Gastrocnemius medialis (tissue), 4 donors: ENCODE results near the gene SKAP2. TPM values are rescaled to one million over a fixed set of nuclear protein-coding genes. Genes with fewer than 3 reads are reported as not detected.

ENCODE experiments used
- ATAC-seq, 2 donors: fragments of 150-250 bp; one replicate each; pipeline ENCODE4 v1.9.1; 2016
- DNase-seq, 2 donors: peaks; one replicate each; pipeline ENCODE4 v3.0.0-alpha.2; 2019
- H3K27ac ChIP-seq, 4 donors: fragments of 200-600 bp; sonication (generic); 1 replicate in 1 of 4; 2 replicates in 3 of 4; pipeline ENCODE4 v1.5.1; 2016 to 2018; ENCODE audit warnings: mild to moderate bottlenecking in 2 of 4, moderate library complexity in 1 of 4
- H3K27me3 ChIP-seq, 3 donors: fragments of 200-600 bp; sonication (generic) in 2 of 3; 1 replicate in 1 of 3; 2 replicates in 2 of 3; pipeline versions ENCODE4 v1.5.1 to v1.6.0; 2016 to 2019; ENCODE audit warnings: mild to moderate bottlenecking in 1 of 3, moderate library complexity in 1 of 3
- H3K36me3 ChIP-seq, 2 donors: fragments of 200-600 bp; sonication (generic) in 1 of 2; one replicate each; pipeline ENCODE4 v1.5.1; 2017 to 2018
- H3K4me1 ChIP-seq, 2 donors: fragments of 200-600 bp; sonication (generic) in 1 of 2; one replicate each; pipeline ENCODE4 v1.5.1; 2016 to 2017; ENCODE audit warnings: mild to moderate bottlenecking in 2 of 2
- H3K4me3 ChIP-seq, 4 donors: fragments of 200-600 bp; sonication (generic) in 3 of 4; 1 replicate in 1 of 4; 2 replicates in 3 of 4; pipeline ENCODE4 v1.5.1; 2016 to 2019; ENCODE audit warnings: mild to moderate bottlenecking in 2 of 4
- H3K9me3 ChIP-seq, 3 donors: fragments of 200-600 bp; sonication (generic) in 2 of 3; 1 replicate in 1 of 3; 2 replicates in 2 of 3; pipeline ENCODE4 v1.5.1; 2016 to 2019
- POLR2A ChIP-seq, 2 donors: fragments of 450-650 bp; IDR thresholded peaks; one replicate each; pipeline ENCODE4 v1.6.1; 2017; ENCODE audit warnings: antibody characterized with exemption in 2 of 2, mild to moderate bottlenecking in 2 of 2, moderate library complexity in 2 of 2
- in situ Hi-C, 4 donors: fragments of 200-750 bp; cut with MboI; loops; one replicate each; pipeline versions ENCODE4 v1.15.0 to v1.8.0; 2017; ENCODE audit warnings: low sequenced_read_pairs in 4 of 4
- intact Hi-C: fragments of 100-400 bp; cut with DNase I; formaldehyde crosslinking; loops from one replicate; pipeline ENCODE4 v1.15.1; 2023; ENCODE audit warnings: low total_unique reads
- total RNA-seq, 4 donors: library from RNA; depleted of rRNA; stranded (reverse); fragments of >200 nt; gene quantifications; one replicate each; pipeline versions ENCODE4 v1.1.0 to v1.2.3, GENCODE V29; 2016
- TF ChIP-seq, protein P1 (sequence below), 5 experiments: fragments of 450-650 bp in 3 of 5; fragments of 200-600 bp in 2 of 5; sonication (generic) in 2 of 5; IDR thresholded peaks in 4 of 5; conservative IDR thresholded peaks in 1 of 5; 1 replicate in 4 of 5; 2 replicates in 1 of 5; pipeline ENCODE4 v1.5.1; 2016 to 2019; ENCODE audit warnings: antibody characterized with exemption in 5 of 5, mild to moderate bottlenecking in 3 of 5, moderate library complexity in 3 of 5

Gene SKAP2
- total RNA-seq, 4 donors from 2014 or later, result 6.1 to 23.5 (median 17.1) TPM

DNA sequence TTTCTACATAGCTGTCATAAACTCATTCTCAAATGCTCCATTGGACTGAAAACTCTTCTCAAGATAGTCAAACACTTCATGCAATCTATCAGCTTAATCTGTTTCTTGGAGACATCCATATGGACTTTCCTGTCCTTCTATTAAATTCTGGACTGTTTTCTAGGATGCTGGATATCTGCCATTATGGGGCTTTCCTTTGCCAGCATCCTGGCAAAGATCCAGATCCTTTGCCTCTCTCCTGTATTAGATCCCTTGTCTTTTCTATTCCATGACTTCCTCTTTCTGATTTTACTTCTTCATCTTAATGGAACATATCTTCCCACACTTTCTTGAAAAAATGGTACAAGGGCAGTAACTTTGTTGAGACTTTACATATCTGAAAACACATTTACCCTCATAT lies 35.9 kb upstream of the SKAP2 start:
- no peak overlapping the region for H3K4me3 ChIP-seq
- in situ Hi-C loops, result no loop called here
- no peak overlapping the region for H3K27ac ChIP-seq
- DNase-seq, result no peak
- no peak for TF ChIP-seq POLR2A (IDR thresholded peaks at IDR 0.05)
- TF ChIP-seq, protein P1, sequence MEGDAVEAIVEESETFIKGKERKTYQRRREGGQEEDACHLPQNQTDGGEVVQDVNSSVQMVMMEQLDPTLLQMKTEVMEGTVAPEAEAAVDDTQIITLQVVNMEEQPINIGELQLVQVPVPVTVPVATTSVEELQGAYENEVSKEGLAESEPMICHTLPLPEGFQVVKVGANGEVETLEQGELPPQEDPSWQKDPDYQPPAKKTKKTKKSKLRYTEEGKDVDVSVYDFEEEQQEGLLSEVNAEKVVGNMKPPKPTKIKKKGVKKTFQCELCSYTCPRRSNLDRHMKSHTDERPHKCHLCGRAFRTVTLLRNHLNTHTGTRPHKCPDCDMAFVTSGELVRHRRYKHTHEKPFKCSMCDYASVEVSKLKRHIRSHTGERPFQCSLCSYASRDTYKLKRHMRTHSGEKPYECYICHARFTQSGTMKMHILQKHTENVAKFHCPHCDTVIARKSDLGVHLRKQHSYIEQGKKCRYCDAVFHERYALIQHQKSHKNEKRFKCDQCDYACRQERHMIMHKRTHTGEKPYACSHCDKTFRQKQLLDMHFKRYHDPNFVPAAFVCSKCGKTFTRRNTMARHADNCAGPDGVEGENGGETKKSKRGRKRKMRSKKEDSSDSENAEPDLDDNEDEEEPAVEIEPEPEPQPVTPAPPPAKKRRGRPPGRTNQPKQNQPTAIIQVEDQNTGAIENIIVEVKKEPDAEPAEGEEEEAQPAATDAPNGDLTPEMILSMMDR (IDR thresholded peaks at IDR 0.05 in 4 of 5, conservative IDR thresholded peaks at IDR 0.05 in 1 of 5), result no peak
- no peaks in the 10 kb centered on the region for H3K27me3 ChIP-seq
- intact Hi-C loops, result no loop called here
- H3K36me3 ChIP-seq, result no peaks in the 10 kb centered on the region
- no peaks in the 10 kb centered on the region for H3K4me1 ChIP-seq
- H3K9me3 ChIP-seq, result no peaks in the 10 kb centered on the region
- ATAC-seq, result no peak

DNA sequence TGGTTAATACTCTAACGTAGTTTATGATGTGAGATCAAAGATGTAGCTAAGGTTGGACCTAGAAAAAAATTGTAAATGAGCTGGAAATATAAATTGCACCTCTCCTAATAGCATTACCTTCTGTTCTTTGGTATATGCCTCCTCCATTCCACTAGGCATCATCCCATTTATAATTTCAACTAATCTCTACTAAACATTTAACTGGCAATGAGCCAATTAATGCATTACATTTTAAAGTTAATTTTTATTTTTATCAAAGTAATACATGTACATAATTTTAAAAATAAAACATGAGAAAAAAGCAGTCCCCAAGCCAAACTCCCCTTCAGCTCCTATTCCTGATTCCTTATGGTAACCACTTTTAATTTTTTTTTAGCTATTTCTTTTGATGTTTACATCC lies 35.1 kb upstream of the SKAP2 start:
- Histone ChIP-seq H3K27ac (no peak overlapping the region), H3K9me3 (no peaks in the 10 kb centered on the region), H3K4me3 (no peak overlapping the region), H3K27me3 (no peaks in the 10 kb centered on the region), H3K4me1 (no peaks in the 10 kb centered on the region), H3K36me3 (no peaks in the 10 kb centered on the region)
- no peak for DNase-seq
- intact Hi-C loops, result no loop called here
- no peak for TF ChIP-seq POLR2A (IDR thresholded peaks at IDR 0.05)
- TF ChIP-seq, protein P1 (IDR thresholded peaks at IDR 0.05 in 4 of 5, conservative IDR thresholded peaks at IDR 0.05 in 1 of 5), result no peak
- no peak for ATAC-seq
- in situ Hi-C loops, result no loop called here

DNA sequence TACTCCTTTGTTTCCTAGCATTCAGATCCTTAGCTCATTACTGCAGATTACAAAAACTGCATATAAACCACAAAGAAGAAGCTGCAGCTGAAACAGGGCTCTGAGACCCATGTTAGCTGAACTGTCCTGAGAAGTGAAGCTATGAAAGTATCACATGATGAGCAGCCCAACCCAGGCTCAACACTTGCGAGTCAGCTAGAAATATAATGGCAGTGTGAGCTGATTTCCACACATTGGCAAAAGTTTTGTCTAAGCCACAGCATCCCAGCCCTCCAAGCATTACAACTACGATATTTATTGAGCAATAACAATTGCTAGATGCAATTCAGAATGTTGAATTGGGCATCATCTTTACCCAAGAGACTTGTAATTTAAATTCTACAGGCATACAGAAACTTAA lies 34.5 kb upstream of the SKAP2 start:
- no peak for ATAC-seq
- Histone ChIP-seq H3K27ac (no peak overlapping the region), H3K4me1 (no peaks in the 10 kb centered on the region), H3K36me3 (no peaks in the 10 kb centered on the region), H3K9me3 (no peaks in the 10 kb centered on the region), H3K4me3 (no peak overlapping the region), H3K27me3 (no peaks in the 10 kb centered on the region)
- intact Hi-C loops (no loop called here), in situ Hi-C loops (no loop called here)
- TF ChIP-seq POLR2A (IDR thresholded peaks at IDR 0.05), result no peak
- TF ChIP-seq, protein P1 (IDR thresholded peaks at IDR 0.05 in 4 of 5, conservative IDR thresholded peaks at IDR 0.05 in 1 of 5), result no peak
- DNase-seq, result no peak

DNA sequence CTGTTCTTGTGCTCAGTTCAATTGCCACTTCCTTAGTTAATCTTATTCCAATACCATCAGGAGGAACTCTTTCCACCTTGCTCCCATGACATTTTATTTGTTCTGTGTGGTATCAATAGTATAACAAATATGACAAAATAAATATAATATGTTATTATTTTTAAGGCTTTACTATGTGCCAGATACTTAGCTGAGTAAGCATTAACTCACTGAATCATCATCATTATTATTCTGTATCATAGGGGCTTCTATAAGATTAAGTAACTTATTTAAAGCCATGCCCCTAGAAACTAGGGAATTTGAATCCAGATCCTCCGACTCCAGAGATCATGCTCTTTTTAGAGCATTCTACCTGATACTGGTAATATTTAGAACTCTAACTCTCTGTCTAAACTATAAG lies 33.5 kb upstream of the SKAP2 start:
- in situ Hi-C loops, result no loop called here
- DNase-seq (no peak), ATAC-seq (no peak)
- H3K36me3 ChIP-seq, result no peaks in the 10 kb centered on the region
- no peak overlapping the region for H3K27ac ChIP-seq
- H3K4me3 ChIP-seq, result no peak overlapping the region
- H3K27me3 ChIP-seq, result no peaks in the 10 kb centered on the region
- no peaks in the 10 kb centered on the region for H3K4me1 ChIP-seq
- no peaks in the 10 kb centered on the region for H3K9me3 ChIP-seq
- TF ChIP-seq, protein P1 (IDR thresholded peaks at IDR 0.05 in 4 of 5, conservative IDR thresholded peaks at IDR 0.05 in 1 of 5), result no peak
- TF ChIP-seq POLR2A (IDR thresholded peaks at IDR 0.05), result no peak
- intact Hi-C loops, result no loop called here
